Measurements from ENCODE around the gene TOB2.

The TOB2 gene, protein sequence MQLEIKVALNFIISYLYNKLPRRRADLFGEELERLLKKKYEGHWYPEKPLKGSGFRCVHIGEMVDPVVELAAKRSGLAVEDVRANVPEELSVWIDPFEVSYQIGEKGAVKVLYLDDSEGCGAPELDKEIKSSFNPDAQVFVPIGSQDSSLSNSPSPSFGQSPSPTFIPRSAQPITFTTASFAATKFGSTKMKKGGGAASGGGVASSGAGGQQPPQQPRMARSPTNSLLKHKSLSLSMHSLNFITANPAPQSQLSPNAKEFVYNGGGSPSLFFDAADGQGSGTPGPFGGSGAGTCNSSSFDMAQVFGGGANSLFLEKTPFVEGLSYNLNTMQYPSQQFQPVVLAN

DNA sequence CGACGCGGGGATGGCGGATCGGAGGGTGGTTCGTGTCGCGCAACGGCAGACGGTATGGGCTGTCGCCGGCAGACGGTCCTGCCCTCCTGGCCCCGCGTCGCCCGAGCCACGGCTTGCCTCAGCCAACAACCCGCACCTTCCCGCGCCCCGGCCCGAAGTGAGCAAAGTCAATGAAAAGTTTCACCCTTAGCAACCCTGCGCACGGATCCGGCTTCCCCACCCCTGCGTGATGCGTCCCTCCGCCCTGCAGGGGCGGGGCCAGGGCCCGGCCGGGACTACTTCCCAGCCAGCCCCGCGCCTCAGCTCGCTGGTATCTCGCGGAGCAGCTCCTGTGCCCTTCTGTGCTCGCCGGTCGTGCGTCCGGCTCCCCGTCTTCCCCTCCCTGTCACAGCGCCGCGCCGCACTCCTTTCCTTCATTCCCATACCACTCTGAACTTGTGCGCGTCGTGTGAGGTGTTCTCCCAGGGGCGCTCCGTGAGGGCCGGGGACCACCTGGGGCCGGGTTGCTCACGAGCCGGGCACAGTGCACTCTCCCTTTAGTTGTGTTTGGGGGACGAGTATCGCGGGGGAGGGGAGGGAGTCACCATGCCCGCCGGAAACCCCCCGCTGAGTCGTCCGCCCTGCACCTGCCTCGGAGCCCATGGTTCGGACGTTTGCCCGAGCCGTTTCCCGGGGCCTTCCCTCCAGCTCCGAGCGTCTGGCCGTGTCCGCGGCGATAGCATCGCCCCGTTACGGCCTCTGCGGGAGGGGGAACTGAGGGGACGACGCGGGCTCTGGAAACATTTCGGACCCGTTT lies at the start of gene TOB2:
TOB2 (minus strand) TSS at position 163 of the 796 bp plus-strand sequence. CDS start 9,456 bp downstream, outside the sequence.
- TF ChIP-seq, protein P1, sequence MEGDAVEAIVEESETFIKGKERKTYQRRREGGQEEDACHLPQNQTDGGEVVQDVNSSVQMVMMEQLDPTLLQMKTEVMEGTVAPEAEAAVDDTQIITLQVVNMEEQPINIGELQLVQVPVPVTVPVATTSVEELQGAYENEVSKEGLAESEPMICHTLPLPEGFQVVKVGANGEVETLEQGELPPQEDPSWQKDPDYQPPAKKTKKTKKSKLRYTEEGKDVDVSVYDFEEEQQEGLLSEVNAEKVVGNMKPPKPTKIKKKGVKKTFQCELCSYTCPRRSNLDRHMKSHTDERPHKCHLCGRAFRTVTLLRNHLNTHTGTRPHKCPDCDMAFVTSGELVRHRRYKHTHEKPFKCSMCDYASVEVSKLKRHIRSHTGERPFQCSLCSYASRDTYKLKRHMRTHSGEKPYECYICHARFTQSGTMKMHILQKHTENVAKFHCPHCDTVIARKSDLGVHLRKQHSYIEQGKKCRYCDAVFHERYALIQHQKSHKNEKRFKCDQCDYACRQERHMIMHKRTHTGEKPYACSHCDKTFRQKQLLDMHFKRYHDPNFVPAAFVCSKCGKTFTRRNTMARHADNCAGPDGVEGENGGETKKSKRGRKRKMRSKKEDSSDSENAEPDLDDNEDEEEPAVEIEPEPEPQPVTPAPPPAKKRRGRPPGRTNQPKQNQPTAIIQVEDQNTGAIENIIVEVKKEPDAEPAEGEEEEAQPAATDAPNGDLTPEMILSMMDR (IDR thresholded peaks at IDR 0.05): no peak

DNA sequence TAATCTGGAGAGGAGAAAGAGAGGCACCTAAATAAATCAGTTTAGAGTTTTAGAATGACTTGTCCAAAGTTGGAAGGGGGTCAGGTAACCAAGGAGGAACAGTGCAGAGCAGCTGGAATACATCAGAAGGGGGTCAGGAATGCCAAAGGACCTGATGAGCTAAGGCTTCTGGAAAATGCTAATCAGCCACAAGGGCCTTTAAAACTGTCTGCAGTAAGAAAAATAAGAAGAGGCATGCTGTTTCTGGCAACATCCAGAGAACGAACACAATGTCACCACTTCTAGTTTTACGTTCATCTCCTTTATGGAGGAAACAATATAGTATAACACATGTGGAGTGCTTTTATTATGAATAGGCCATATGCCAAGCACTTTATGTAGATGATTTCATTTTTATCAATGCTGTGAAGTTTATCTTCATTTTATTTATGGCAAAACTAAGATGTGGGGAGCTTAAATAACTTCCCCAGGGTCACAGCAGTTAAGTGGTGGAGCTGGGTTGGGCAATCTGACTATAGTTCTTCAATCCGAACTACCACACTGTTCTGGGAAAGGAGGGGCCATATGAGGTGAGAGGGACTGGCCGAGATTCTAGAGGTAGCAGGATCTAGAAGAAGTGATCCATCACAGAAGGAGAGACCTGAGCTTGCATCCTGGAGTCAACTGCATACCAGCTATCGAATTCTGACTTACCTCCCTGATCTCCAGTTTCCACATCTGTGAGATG lies 44.9 kb upstream of the TOB2 start:
- TF ChIP-seq, protein P1 (IDR thresholded peaks at IDR 0.05): no peak

DNA sequence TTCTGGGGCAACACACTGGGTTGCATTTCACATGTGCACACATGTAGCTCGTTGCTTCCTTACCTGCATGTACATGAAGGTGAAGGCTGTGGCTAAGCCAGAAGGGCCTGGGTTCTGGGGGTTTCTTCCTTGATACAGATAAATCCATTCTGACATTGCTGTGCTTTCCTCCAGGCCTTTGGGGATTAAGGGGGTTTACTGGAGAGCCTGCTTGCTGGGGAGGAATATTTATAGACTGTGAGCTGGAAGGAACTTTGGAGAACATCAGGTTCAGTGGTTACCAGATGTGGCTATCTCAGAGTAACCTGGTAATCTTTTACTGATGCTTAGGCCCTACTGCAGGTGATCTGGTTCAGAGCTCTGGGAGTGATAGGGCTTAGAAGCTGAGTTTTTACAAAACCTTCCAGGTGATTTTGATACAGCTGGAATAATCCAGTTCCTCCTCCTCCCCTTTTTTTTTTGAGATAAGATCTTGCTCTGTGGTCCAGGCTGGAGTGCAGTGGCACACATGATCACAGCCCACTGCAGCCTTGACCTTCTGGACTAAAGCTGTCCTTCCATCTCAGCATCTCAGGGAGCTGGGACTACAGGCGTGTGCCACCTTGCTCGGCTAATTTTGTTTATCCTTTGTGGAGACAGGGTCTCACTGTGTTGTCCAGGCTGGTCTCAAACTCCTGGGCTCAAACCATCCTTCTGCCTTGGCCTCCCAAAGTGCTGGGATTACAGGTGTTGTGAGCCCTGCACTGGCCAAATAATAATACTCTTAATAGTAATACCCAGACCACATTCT lies 42.2 kb upstream of the TOB2 start:
- TF ChIP-seq, protein P1 (IDR thresholded peaks at IDR 0.05): no peak

DNA sequence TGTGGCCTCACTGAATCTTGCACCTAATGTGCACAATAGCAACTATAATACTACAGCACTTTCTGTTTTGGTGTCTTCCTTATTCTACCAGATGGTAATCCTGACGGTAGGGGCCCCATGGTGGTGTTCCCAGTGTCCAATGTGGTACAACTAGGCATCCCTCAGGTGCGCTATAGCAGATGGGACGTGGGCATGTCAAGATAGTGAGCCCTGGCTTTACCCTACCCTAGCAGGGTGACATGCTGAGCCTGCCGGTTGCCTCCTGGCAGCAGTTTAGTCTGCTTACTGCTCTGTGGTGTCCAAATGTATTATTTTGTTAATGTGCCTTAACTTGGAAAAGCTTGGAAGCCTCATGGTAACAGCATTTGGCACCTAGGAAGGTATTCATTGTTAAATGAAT lies 41.5 kb upstream of the TOB2 start:
- TF ChIP-seq, protein P1 (IDR thresholded peaks at IDR 0.05): no peak

DNA sequence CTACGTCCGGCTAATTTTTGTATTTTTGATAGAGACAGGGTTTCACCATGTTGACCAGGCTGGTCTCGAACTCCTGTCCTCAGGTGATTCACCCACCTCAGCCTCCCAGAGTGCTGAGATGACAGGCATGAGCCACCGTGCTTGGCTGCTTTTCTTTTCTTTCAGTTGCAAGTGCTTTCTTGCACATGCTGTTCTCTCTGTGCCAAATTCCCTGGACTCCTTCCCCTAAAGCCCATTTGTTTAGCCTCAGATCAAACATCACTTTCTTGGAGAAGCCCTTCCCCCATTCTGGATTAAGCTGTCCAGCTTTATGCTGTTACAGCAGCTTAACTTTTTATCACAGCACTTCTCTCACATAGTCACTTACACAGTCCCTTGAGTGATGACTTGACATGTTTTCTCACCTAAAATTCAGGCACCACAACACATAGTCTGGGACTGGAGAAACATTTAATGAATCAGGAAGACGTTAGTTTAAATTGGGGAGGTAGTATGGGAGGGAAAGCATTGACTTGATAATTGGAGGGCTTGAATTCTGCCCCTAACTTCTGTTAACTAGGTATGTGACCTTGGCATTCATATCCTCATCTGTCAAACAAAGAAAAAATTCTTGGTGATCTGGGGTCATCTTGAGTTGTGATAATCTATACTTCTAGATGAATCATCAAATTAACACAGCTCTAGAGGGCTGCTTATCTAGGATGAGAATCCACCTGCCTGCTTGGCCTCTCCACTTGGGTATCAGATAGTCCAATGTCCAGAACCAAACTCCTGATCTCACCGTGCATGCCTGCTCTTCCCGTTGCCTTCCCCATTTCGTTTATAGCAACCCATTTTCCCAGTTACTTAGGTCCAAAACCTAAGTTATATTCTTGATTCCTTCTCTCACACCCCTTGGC lies 40.7 kb upstream of the TOB2 start:
- TF ChIP-seq, protein P1 (IDR thresholded peaks at IDR 0.05): no peak

DNA sequence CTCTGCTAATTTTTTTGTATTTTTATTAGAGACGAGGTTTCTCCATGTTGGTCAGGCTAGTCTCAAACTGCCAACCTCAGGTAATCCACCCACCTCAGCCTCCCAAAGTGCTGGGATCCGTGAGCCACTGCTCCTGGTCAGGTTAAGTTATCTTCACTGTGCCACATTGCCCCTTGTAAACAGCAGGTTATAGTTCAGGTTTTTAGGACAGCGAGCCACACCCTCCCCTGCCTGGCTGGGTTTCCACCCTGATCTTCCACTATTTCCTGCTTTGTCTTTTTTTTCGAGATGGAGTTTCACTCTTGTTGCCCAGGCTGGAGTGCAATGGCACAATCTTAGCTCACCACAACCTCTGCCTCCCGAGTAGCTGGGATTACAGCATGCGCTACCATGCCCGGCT lies 38.4 kb upstream of the TOB2 start:
- TF ChIP-seq, protein P1 (IDR thresholded peaks at IDR 0.05): no peak
